KBM-7 (cell line): ENCODE measurements around the gene SLC45A3.
A peak's percentile ranks its signal among the peaks of the same experiment; 100 is the strongest.
"Not testable (repeated sequence)": the region's sequence is repeated elsewhere in the genome, so short reads cannot be mapped to it uniquely, and the experiment has no call there.

Experiments used
- DNase-seq: peaks from one replicate; pipeline ENCODE4 v3.0.0-alpha.2; 2015
- in situ Hi-C: fragments of 300-500 bp; cut with MboI; formaldehyde crosslinking; loops from 2 replicates; pipeline ENCODE4 v1.14.3; 2020; ENCODE audit warnings: low sequenced_read_pairs, low pct_unique_long_range_greater_than_20kb, mixed read lengths

The SLC45A3 gene

GRCh38 chr1:205680073-205680851, at the start of gene SLC45A3:
Gene SLC45A3, minus strand, starts transcription at chr1:205680509. Its CDS starts 15,853 bp downstream, at chr1:205664656.
- in situ Hi-C loops: no loop called here
- no peak for DNase-seq

GRCh38 chr1:205726619-205727125, 46.4 kb upstream of the SLC45A3 start:
- DNase-seq: no peak
- in situ Hi-C loops: no loop called here

- no peak for DNase-seq
- in situ Hi-C loops: no loop called here
Observed at GRCh38 chr1:205725514-205725913, 45.2 kb upstream of the SLC45A3 start.

GRCh38 chr1:205720740-205721139, 40.4 kb upstream of the SLC45A3 start:
- DNase-seq, in situ Hi-C loops: not testable (repeated sequence)

GRCh38 chr1:205719762-205720161, 39.5 kb upstream of the SLC45A3 start:
- in situ Hi-C loops: no loop called here
- DNase-seq: no peak

GRCh38 chr1:205719015-205719414, 38.7 kb upstream of the SLC45A3 start:
- DNase-seq: no peak
- in situ Hi-C loops: no loop called here

- in situ Hi-C loops: no loop called here
- no peak for DNase-seq
Observed at GRCh38 chr1:205716371-205717132, 36.2 kb upstream of the SLC45A3 start.

- in situ Hi-C loops: no loop called here
- DNase-seq: no peak
Observed at GRCh38 chr1:205715628-205716027, 35.3 kb upstream of the SLC45A3 start.

GRCh38 chr1:205714906-205715246, 34.6 kb upstream of the SLC45A3 start:
- in situ Hi-C loops: no loop called here
- DNase-seq: no peak

- in situ Hi-C loops: no loop called here
- no peak for DNase-seq
Observed at GRCh38 chr1:205714190-205714905, 34.0 kb upstream of the SLC45A3 start.

GRCh38 chr1:205711105-205712048, 31.1 kb upstream of the SLC45A3 start:
- peak; percentile 85 for DNase-seq
- in situ Hi-C loops: no loop called here

- in situ Hi-C loops: no loop called here
- DNase-seq: no peak
Observed at GRCh38 chr1:205710201-205711062, 30.1 kb upstream of the SLC45A3 start.

GRCh38 chr1:205709640-205710039, 29.3 kb upstream of the SLC45A3 start:
- in situ Hi-C loops: no loop called here

GRCh38 chr1:205709059-205709398, 28.7 kb upstream of the SLC45A3 start:
- in situ Hi-C loops: no loop called here
- DNase-seq: no peak

More at GRCh38 chr1:205709640-205710039, 29.3 kb upstream of the SLC45A3 start:
- DNase-seq: no peak

- peak; percentile 45 for DNase-seq
- in situ Hi-C loops: no loop called here
Observed at GRCh38 chr1:205706601-205707502, 26.5 kb upstream of the SLC45A3 start.

- in situ Hi-C loops: no loop called here
- DNase-seq: peak; percentile 62
Observed at GRCh38 chr1:205704903-205705302, 24.6 kb upstream of the SLC45A3 start.

- in situ Hi-C loops: no loop called here
- no peak for DNase-seq
Observed at GRCh38 chr1:205703072-205703471, 22.8 kb upstream of the SLC45A3 start.
